Measurements from ENCODE around the gene SLC11A1. TPM values are rescaled to one million over a fixed set of nuclear protein-coding genes. Genes with fewer than 3 reads are reported as not detected.

The SLC11A1 gene
- total RNA-seq, 1 donor from 2014 or later: 0.89 TPM

DNA sequence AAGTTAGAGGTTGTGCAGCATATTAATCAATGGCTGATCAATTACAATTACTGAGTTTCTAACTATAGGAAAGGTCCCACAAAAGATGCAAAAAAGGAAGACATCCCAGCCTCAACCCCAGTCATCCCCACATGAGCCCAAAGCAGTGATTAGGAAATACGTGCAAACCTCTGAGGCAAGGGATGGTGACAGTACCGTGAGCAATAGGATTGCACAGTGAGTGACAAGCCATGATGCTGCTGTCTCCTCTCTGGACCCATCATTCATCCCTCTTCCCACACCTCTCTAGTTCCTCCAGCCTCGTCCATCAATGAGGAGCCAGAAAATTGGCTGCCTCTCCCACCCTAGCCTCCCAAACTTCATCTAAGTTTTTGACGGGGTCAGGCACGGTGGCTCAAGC, 4.0 kb upstream of the SLC11A1 start:
- no peak for ATAC-seq (ENCODE audit: low read depth)
- no peaks in the 10 kb centered on the region for H3K36me3 Mint-ChIP-seq (ENCODE audit: low read depth)
- H3K4me3 Mint-ChIP-seq: no peak overlapping the region
- peaks cover 4% of the 10 kb centered on the region for H3K4me1 Mint-ChIP-seq
- intact Hi-C loops (cut with micrococcal nuclease): no loop called here
- no peak overlapping the region for H3K27ac Mint-ChIP-seq
- DNase-seq: no peak
- ChIA-PET CTCF (interaction anchor here (0.8 kb wide), 1 partner anchor 15 kb away, joined by 4 read pairs; no protein-coding TSS in a partner anchor), POLR2A (no interaction called here)
- H3K27me3 Mint-ChIP-seq: no peaks in the 10 kb centered on the region
- TF ChIP-seq, protein P1, sequence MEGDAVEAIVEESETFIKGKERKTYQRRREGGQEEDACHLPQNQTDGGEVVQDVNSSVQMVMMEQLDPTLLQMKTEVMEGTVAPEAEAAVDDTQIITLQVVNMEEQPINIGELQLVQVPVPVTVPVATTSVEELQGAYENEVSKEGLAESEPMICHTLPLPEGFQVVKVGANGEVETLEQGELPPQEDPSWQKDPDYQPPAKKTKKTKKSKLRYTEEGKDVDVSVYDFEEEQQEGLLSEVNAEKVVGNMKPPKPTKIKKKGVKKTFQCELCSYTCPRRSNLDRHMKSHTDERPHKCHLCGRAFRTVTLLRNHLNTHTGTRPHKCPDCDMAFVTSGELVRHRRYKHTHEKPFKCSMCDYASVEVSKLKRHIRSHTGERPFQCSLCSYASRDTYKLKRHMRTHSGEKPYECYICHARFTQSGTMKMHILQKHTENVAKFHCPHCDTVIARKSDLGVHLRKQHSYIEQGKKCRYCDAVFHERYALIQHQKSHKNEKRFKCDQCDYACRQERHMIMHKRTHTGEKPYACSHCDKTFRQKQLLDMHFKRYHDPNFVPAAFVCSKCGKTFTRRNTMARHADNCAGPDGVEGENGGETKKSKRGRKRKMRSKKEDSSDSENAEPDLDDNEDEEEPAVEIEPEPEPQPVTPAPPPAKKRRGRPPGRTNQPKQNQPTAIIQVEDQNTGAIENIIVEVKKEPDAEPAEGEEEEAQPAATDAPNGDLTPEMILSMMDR (IDR thresholded peaks at IDR 0.05): no peak
- no peaks in the 10 kb centered on the region for H3K9me3 Mint-ChIP-seq

DNA sequence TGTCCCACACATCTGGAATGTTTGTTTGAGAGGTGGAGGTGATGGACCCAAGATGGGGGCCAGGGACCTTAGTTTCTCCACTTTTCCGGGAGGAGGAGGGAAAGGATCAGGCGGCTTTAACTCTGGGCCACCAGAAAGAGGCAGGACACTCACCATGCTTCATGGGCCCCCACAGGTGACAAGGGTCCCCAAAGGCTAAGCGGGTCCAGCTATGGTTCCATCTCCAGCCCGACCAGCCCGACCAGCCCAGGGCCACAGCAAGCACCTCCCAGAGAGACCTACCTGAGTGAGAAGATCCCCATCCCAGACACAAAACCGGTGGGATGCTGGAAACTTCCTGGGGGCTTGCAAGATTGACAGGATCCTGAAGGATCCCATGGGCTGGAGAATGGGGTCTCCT, 712 bp downstream of the SLC11A1 start:
- ChIA-PET POLR2A (no interaction called here), CTCF (interaction anchor here (0.6 kb wide), 1 partner anchor 9 kb away, joined by 3 read pairs; no protein-coding TSS in a partner anchor)
- Mint-ChIP-seq H3K4me1 (peaks cover 11% of the 10 kb centered on the region), H3K27me3 (peaks cover 2% of the 10 kb centered on the region), H3K4me3 (no peak overlapping the region), H3K36me3 (ENCODE audit: low read depth) (no peaks in the 10 kb centered on the region), H3K27ac (no peak overlapping the region), H3K9me3 (no peaks in the 10 kb centered on the region)
- intact Hi-C loops (cut with micrococcal nuclease): no loop called here
- TF ChIP-seq, protein P1 (IDR thresholded peaks at IDR 0.05): no peak
- ATAC-seq (ENCODE audit: low read depth) (no peak), DNase-seq (no peak)

DNA sequence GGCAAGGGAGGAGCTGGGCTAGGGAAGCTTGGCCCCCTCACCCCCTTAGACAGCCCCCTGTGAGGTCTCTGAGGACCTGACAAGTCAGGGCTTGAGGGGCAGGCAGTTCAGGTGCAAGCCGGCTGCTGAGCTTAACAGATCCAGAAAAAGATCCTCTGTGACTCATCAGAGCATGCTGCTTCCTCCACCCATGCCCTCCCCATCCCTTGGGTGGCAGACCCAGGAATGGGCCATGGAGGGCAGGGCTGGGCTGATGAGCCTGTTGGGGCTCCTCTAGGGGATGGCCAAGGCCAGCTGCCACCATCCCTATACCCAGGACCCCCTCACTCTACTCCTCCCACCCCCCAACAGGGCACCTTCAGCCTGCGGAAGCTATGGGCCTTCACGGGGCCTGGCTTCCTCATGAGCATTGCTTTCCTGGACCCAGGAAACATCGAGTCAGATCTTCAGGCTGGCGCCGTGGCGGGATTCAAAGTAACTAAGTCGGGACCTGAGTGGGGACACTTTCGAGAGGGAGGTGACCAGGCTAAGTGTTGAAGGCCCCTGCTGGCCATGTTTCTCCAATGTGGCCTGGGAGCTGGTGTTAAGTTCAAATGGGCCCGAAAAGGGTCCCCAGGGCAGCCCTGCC, 1.9 kb downstream of the SLC11A1 start:
- no peak overlapping the region for H3K4me3 Mint-ChIP-seq
- DNase-seq: no peak
- intact Hi-C loops (cut with micrococcal nuclease): no loop called here
- ChIA-PET CTCF (no interaction called here), POLR2A (interaction anchor here (0.8 kb wide), 1 partner anchor 20 kb away, joined by 3 read pairs; no protein-coding TSS in a partner anchor)
- H3K27me3 Mint-ChIP-seq: peaks cover 2% of the 10 kb centered on the region
- H3K4me1 Mint-ChIP-seq: peaks cover 11% of the 10 kb centered on the region
- no peak overlapping the region for H3K27ac Mint-ChIP-seq
- no peaks in the 10 kb centered on the region for H3K36me3 Mint-ChIP-seq (ENCODE audit: low read depth)
- TF ChIP-seq, protein P1 (IDR thresholded peaks at IDR 0.05): no peak
- no peak for ATAC-seq (ENCODE audit: low read depth)
- H3K9me3 Mint-ChIP-seq: no peaks in the 10 kb centered on the region

DNA sequence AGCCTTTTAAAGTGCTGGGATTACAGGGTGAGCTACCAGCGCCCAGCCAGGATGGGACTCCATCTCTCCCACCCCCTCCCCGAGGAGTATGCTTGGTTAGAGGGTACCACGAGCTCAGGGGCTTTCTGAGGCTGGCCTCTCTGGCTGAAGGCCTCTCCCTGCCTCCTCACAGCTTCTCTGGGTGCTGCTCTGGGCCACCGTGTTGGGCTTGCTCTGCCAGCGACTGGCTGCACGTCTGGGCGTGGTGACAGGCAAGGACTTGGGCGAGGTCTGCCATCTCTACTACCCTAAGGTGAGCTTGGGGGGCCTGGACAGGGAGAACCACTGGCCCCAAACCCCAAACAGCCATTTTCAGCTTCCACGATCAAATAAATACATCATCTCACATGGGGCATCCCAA, 2.9 kb downstream of the SLC11A1 start:
- POLR2A ChIA-PET: no interaction called here
- H3K27me3 Mint-ChIP-seq: peaks cover 2% of the 10 kb centered on the region
- H3K4me3 Mint-ChIP-seq: no peak overlapping the region
- H3K9me3 Mint-ChIP-seq: no peaks in the 10 kb centered on the region
- ATAC-seq (ENCODE audit: low read depth) (no peak), DNase-seq (no peak)
- no peaks in the 10 kb centered on the region for H3K36me3 Mint-ChIP-seq (ENCODE audit: low read depth)
- CTCF ChIA-PET: no interaction called here
- TF ChIP-seq, protein P1 (IDR thresholded peaks at IDR 0.05): no peak
- H3K4me1 Mint-ChIP-seq: peaks cover 11% of the 10 kb centered on the region
- intact Hi-C loops (cut with micrococcal nuclease): no loop called here
- no peak overlapping the region for H3K27ac Mint-ChIP-seq

DNA sequence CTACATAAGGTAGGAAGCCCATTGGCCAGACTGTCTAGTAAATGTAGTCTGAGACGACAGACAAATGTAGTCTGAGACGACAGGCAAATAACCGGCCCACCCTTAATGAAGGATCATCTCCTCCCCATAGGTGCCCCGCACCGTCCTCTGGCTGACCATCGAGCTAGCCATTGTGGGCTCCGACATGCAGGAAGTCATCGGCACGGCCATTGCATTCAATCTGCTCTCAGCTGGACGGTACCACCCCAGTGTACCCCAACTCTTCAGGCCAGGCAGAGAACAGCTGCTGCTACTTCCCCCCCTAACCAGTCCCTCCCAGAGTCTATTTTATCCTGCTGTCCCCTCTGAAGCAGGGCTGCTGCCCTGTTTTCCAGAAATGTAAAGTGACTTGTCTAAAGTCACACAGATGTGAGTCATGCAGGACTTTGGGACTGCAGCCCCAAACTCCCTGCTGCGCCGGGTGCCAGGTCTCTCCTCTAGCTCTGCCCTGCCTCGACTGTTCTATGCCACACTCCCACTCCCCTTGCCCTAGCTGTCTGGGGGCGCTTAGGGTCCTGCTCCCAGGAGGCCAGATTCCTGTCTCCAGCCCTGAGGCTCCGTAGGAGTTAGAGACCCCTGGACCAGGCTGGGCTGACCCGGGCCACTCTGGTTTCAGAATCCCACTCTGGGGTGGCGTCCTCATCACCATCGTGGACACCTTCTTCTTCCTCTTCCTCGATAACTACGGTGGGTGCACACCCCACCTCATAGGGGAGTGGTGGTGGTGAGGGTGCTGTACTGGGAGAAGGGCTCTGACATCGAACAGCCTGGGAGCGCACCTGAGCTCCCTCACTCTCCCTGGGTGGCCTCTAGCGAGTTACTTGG, 4.7 kb downstream of the SLC11A1 start:
- no peaks in the 10 kb centered on the region for H3K36me3 Mint-ChIP-seq (ENCODE audit: low read depth)
- TF ChIP-seq, protein P1 (IDR thresholded peaks at IDR 0.05): no peak
- no peaks in the 10 kb centered on the region for H3K9me3 Mint-ChIP-seq
- H3K4me3 Mint-ChIP-seq: peak overlapping the region; percentile 67
- ChIA-PET CTCF (no interaction called here), POLR2A (interaction anchor here (1.1 to 1.2 kb wide), 2 partner anchors 31 to 114 kb away, joined by 3 to 5 read pairs; no protein-coding TSS in a partner anchor)
- ATAC-seq (ENCODE audit: low read depth): no peak
- no peak overlapping the region for H3K27ac Mint-ChIP-seq
- intact Hi-C loops (cut with micrococcal nuclease): loop anchor here (2.0 kb wide), 1 partner anchor 16 kb away; no protein-coding TSS in a partner anchor
- DNase-seq: no peak
- H3K27me3 Mint-ChIP-seq: peaks cover 2% of the 10 kb centered on the region
- H3K4me1 Mint-ChIP-seq: peaks cover 10% of the 10 kb centered on the region
